PC-9 (cell line): Measurements from ENCODE around the gene DAPK2.

Source experiments
- CTCF ChIP-seq: fragments of 200-600 bp; sonication (generic); conservative IDR thresholded peaks from 2 replicates; pipeline ENCODE4 v1.6.1; 2017; ENCODE audit warnings: mixed run types, antibody characterized with exemption, mild to moderate bottlenecking, moderate library complexity
- EZH2 ChIP-seq: fragments of 200-600 bp; sonication (generic); IDR thresholded peaks from 2 replicates; pipeline ENCODE4 v1.8.0; 2017; ENCODE audit warnings: antibody characterized with exemption, low read depth

- TF ChIP-seq CTCF, result no peak
- no peak for TF ChIP-seq EZH2
Observed at GRCh38 chr15:63906266-63906584, 140.1 kb downstream of the DAPK2 start.
